ENCODE data around the gene HOXD8. TPM values are rescaled to one million over a fixed set of nuclear protein-coding genes. Genes with fewer than 3 reads are reported as not detected.

Gene HOXD8
- total RNA-seq, 1 experiment from 2014 or later = not detected

DNA sequence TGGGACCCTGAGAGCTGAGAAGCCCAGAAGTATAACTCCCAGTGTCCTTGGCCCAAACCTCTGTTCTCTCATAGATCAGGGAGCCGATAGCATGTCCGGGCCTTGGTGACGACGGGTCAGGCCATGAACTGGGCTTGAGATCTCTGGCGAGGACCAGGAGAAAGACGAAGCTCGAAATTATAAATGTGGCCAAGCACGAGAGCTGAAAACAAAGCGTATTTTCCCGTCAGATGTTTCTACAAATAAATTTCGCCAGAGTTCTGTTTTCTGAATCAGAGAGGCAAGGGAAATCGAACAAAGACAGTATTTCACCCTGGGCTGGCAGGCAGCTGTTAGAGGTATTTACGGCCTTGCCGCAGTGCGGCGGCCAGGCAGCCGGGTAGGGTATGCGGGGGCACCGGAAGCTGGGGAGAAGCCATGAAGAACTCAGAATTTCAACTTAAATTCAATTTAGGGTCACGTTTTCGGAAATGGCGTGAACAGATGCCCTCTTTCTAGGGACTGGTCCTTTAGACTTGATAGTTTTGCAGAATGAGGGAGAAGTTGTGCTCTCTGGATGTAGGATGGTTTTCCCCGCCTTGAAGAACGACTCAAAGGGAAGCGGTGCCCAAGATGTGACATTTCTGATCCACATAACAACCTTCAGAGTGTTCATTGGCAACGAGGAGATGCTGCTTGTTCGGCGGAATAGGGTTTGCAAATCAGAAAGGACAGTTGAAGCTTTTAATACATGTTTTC, 9.6 kb downstream of the HOXD8 start:
- Histone ChIP-seq H3K36me3 (ENCODE audit: control insufficient read depth, insufficient read depth, low read length) (no peaks in the 10 kb centered on the region), H3K27me3 (ENCODE audit: control insufficient read depth, insufficient read depth, low read length) (no peaks in the 10 kb centered on the region), H3K27ac (ENCODE audit: low read length) (peak overlapping the region; percentile 77), H3K4me3 (ENCODE audit: low read depth in 2 of 2, low read length in 2 of 2) (peak overlapping the region; percentile 54 to 55), H3K9me3 (ENCODE audit: control insufficient read depth, insufficient read depth, low read depth, low read length) (no peaks in the 10 kb centered on the region), H3K4me1 (ENCODE audit: control insufficient read depth, insufficient read depth, low read length) (peaks cover 9% of the 10 kb centered on the region)
- ATAC-seq (no peak), DNase-seq (ENCODE audit: low read depth, low spot score) (no peak)
- in situ Hi-C loops (cut with HindIII; ENCODE audit: low pct_unique_long_range_greater_than_20kb, low sequenced_read_pairs) (no loop called here), intact Hi-C loops (cut with micrococcal nuclease; ENCODE audit: unreplicated experiment) (no loop called here)
- POLR2A ChIA-PET = no interaction called here
- CTCF ChIA-PET = interaction anchor here (0.5 to 2.5 kb wide), 8 partner anchors 12 to 513 kb away, joined by 3 to 37 read pairs (median 6); no protein-coding TSS in a partner anchor
- TF ChIP-seq TCF7L2 (IDR thresholded peaks at IDR 0.05; ENCODE audit: low read depth, low read length) = no peak
- TF ChIP-seq, protein P1, sequence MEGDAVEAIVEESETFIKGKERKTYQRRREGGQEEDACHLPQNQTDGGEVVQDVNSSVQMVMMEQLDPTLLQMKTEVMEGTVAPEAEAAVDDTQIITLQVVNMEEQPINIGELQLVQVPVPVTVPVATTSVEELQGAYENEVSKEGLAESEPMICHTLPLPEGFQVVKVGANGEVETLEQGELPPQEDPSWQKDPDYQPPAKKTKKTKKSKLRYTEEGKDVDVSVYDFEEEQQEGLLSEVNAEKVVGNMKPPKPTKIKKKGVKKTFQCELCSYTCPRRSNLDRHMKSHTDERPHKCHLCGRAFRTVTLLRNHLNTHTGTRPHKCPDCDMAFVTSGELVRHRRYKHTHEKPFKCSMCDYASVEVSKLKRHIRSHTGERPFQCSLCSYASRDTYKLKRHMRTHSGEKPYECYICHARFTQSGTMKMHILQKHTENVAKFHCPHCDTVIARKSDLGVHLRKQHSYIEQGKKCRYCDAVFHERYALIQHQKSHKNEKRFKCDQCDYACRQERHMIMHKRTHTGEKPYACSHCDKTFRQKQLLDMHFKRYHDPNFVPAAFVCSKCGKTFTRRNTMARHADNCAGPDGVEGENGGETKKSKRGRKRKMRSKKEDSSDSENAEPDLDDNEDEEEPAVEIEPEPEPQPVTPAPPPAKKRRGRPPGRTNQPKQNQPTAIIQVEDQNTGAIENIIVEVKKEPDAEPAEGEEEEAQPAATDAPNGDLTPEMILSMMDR (IDR thresholded peaks at IDR 0.05) = no peak
- no peak for TF ChIP-seq SIN3A (IDR thresholded peaks at IDR 0.05; ENCODE audit: borderline replicate concordance, insufficient read depth, low read depth, low read length)
- no TSS peak for BruUV-seq (replicated peaks)

DNA sequence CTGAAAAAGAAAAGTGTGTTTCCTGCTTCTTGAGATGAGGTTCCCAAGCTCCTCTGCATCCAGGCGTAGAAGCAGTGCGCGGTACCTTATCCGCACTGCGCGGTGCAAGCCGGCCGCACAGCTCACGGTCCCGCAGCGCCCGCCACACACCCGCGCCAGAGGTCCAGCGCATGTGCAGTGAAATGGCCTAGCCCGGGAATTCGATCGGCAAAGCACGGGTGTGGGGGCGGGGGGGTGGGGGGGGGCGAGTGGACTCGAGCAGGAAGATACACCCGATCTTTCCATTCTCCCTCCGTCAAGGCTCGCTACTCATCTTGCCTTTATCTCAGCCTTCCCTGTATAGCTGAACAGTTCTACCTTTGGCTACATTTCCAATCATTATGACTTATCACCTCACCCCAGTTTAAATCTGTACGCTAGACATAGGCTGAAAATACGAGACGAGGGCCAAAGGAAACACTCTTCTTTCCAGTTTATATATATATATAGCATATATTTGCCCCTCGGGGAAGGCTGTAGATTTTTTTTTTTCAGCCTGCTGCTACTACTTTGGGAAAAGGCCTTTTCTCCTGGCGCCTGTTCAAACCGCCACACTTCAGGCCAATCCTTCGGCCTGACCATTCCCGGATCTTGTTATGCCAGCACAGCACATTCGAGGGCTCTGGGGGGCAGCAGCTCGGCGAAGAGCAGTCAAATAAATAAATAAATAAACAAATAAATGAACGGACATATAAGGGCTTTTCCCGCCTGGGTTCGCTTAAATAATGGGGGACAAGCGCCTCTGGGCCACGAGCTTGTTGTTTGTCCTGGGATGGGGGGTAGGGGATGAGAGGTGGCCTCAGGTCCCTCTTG, 10.4 kb downstream of the HOXD8 start:
- in situ Hi-C loops (cut with HindIII; ENCODE audit: low pct_unique_long_range_greater_than_20kb, low sequenced_read_pairs) = no loop called here
- H3K27me3 ChIP-seq (ENCODE audit: control insufficient read depth, insufficient read depth, low read length) = no peaks in the 10 kb centered on the region

More for the DNA sequence above, 10.4 kb downstream of the HOXD8 start:
- Histone ChIP-seq H3K9me3 (ENCODE audit: control insufficient read depth, insufficient read depth, low read depth, low read length) (no peaks in the 10 kb centered on the region), H3K27ac (ENCODE audit: low read length) (peak overlapping the region; percentile 77), H3K36me3 (ENCODE audit: control insufficient read depth, insufficient read depth, low read length) (no peaks in the 10 kb centered on the region), H3K4me1 (ENCODE audit: control insufficient read depth, insufficient read depth, low read length) (peaks cover 9% of the 10 kb centered on the region), H3K4me3 (ENCODE audit: low read depth in 2 of 2, low read length in 2 of 2) (peak overlapping the region; percentile 55 to 58)
- TF ChIP-seq, protein P2, sequence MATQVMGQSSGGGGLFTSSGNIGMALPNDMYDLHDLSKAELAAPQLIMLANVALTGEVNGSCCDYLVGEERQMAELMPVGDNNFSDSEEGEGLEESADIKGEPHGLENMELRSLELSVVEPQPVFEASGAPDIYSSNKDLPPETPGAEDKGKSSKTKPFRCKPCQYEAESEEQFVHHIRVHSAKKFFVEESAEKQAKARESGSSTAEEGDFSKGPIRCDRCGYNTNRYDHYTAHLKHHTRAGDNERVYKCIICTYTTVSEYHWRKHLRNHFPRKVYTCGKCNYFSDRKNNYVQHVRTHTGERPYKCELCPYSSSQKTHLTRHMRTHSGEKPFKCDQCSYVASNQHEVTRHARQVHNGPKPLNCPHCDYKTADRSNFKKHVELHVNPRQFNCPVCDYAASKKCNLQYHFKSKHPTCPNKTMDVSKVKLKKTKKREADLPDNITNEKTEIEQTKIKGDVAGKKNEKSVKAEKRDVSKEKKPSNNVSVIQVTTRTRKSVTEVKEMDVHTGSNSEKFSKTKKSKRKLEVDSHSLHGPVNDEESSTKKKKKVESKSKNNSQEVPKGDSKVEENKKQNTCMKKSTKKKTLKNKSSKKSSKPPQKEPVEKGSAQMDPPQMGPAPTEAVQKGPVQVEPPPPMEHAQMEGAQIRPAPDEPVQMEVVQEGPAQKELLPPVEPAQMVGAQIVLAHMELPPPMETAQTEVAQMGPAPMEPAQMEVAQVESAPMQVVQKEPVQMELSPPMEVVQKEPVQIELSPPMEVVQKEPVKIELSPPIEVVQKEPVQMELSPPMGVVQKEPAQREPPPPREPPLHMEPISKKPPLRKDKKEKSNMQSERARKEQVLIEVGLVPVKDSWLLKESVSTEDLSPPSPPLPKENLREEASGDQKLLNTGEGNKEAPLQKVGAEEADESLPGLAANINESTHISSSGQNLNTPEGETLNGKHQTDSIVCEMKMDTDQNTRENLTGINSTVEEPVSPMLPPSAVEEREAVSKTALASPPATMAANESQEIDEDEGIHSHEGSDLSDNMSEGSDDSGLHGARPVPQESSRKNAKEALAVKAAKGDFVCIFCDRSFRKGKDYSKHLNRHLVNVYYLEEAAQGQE (IDR thresholded peaks at IDR 0.05; ENCODE audit: insufficient read depth in 1 of 2, low read depth in 2 of 2, low read length in 1 of 2) = no peak
- TF ChIP-seq, protein P1 (IDR thresholded peaks at IDR 0.05) = no peak
- TF ChIP-seq POLR2AphosphoS5 (IDR thresholded peaks at IDR 0.05; ENCODE audit: low read depth, low read length) (no peak), TCF7L2 (IDR thresholded peaks at IDR 0.05; ENCODE audit: low read depth, low read length) (no peak), SIN3A (IDR thresholded peaks at IDR 0.05; ENCODE audit: borderline replicate concordance, insufficient read depth, low read depth, low read length) (no peak)
- ChIA-PET CTCF (interaction anchor here (0.5 to 2.5 kb wide), 19 partner anchors 11 to 808 kb away, joined by 3 to 37 read pairs (median 5); no protein-coding TSS in a partner anchor), POLR2A (interaction anchor here (0.7 kb wide), 1 partner anchor 498 kb away, joined by 22 read pairs; no protein-coding TSS in a partner anchor)
- intact Hi-C loops (cut with micrococcal nuclease; ENCODE audit: unreplicated experiment) = loop anchor here (2.0 kb wide), 1 partner anchor 315 kb away; no protein-coding TSS in a partner anchor
- no TSS peak for BruUV-seq (replicated peaks)
- DNase-seq (ENCODE audit: low read depth, low spot score) (no peak), ATAC-seq (no peak)
